Progenitor cell of endocrine pancreas (in vitro differentiated cells): ENCODE measurements around the gene LIMD2. TPM values are rescaled to one million over a fixed set of nuclear protein-coding genes. Genes with fewer than 3 reads are reported as not detected.

Experiments
- DNase-seq: peaks from one replicate; pipeline ENCODE4 v3.0.0; 2021; ENCODE audit warnings: low spot score; ENCODE audit not compliant: unreplicated experiment
- H3K27ac Mint-ChIP-seq: 2 replicates; pipeline ENCODE4 v1.8.0; 2021; ENCODE audit warnings: mild to moderate bottlenecking, moderate library complexity, mixed read lengths
- H3K27me3 Mint-ChIP-seq: 2 replicates; pipeline ENCODE4 v1.8.0; 2021; ENCODE audit warnings: mixed read lengths
- H3K36me3 Mint-ChIP-seq: 2 replicates; pipeline ENCODE4 v1.8.0; 2022; ENCODE audit warnings: mixed read lengths; ENCODE audit not compliant: insufficient read depth
- H3K4me1 Mint-ChIP-seq: 2 replicates; pipeline ENCODE4 v1.8.0; 2021; ENCODE audit warnings: low read depth, mixed read lengths
- H3K4me3 Mint-ChIP-seq: 2 replicates; pipeline ENCODE4 v1.8.0; 2021; ENCODE audit warnings: low read depth, mild to moderate bottlenecking, moderate library complexity, mixed read lengths
- H3K9me3 Mint-ChIP-seq: 2 replicates; pipeline ENCODE4 v1.8.0; 2021; ENCODE audit warnings: low read depth, mixed read lengths
- CTCF ChIP-seq: fragments of 200-600 bp; sonication (generic); IDR thresholded peaks from one replicate; pipeline ENCODE4 v1.5.0; 2021; ENCODE audit warnings: antibody characterized with exemption, mild to moderate bottlenecking; ENCODE audit not compliant: unreplicated experiment
- long read RNA-seq: library from polyadenylated mRNA; unstranded; transcript quantifications from one replicate; pipeline ENCODE4 v2.0.0, GENCODE V29; 2020
- total RNA-seq: library from RNA; stranded (reverse); gene quantifications from 2 replicates; pipeline ENCODE4 v1.2.1, GENCODE V29; 2021

Gene LIMD2
- 109 and 113 TPM in 2 replicates for total RNA-seq
- long read RNA-seq, partial matches to known transcripts, result 0 of 1 reads
- long read RNA-seq, other reads (novel, unspliced or antisense), result 0 of 1 reads

GRCh38 chr17:63699638-63700527 lies at the start of gene LIMD2:
Gene LIMD2, minus strand, starts transcription at chr17:63700125. Its CDS starts 827 bp downstream, at chr17:63699298.
- H3K4me3 Mint-ChIP-seq, result peak within 1 kb of the TSS; percentile 77
- DNase-seq, result peak; percentile 60
- peaks cover 4% of the 10 kb centered on the region for H3K36me3 Mint-ChIP-seq
- H3K27me3 Mint-ChIP-seq, result no peaks in the 10 kb centered on the region
- no peaks in the 10 kb centered on the region for H3K9me3 Mint-ChIP-seq
- peaks cover 11% of the 10 kb centered on the region for H3K4me1 Mint-ChIP-seq
- H3K27ac Mint-ChIP-seq, result peak within 1 kb of the TSS; percentile 64
- TF ChIP-seq CTCF, result no peak

GRCh38 chr17:63741408-63742173 lies 41.7 kb upstream of the LIMD2 start, which contains the start of gene STRADA:
Gene STRADA, minus strand, starts transcription at chr17:63741799. Its CDS starts 13,430 bp downstream, at chr17:63728369.
- peak; percentile 96 for DNase-seq
- TF ChIP-seq CTCF, result no peak

GRCh38 chr17:63741143-63741407 lies 41.1 kb upstream of the LIMD2 start:
- H3K36me3 Mint-ChIP-seq, result no peaks in the 10 kb centered on the region
- H3K27ac Mint-ChIP-seq, result peak overlapping the region; percentile 97
- H3K4me3 Mint-ChIP-seq, result peak overlapping the region; percentile 98
- peaks cover 10% of the 10 kb centered on the region for H3K4me1 Mint-ChIP-seq
- TF ChIP-seq CTCF, result no peak
- no peaks in the 10 kb centered on the region for H3K9me3 Mint-ChIP-seq
- no peaks in the 10 kb centered on the region for H3K27me3 Mint-ChIP-seq
- DNase-seq, result no peak

More at GRCh38 chr17:63741408-63742173, 41.7 kb upstream of the LIMD2 start, which contains the start of gene STRADA:
- Mint-ChIP-seq H3K4me3 (peak within 1 kb of the TSS; percentile 98), H3K27me3 (no peaks in the 10 kb centered on the region), H3K36me3 (peaks cover 1% of the 10 kb centered on the region), H3K27ac (peak within 1 kb of the TSS; percentile 97), H3K9me3 (no peaks in the 10 kb centered on the region), H3K4me1 (peaks cover 10% of the 10 kb centered on the region)

GRCh38 chr17:63740464-63741142 lies 40.7 kb upstream of the LIMD2 start:
- H3K4me1 Mint-ChIP-seq, result peaks cover 10% of the 10 kb centered on the region
- DNase-seq, result no peak
- no peak for TF ChIP-seq CTCF
- no peaks in the 10 kb centered on the region for H3K9me3 Mint-ChIP-seq
- H3K36me3 Mint-ChIP-seq, result no peaks in the 10 kb centered on the region
- peak overlapping the region; percentile 97 for H3K27ac Mint-ChIP-seq
- H3K4me3 Mint-ChIP-seq, result peak overlapping the region; percentile 98
- H3K27me3 Mint-ChIP-seq, result no peaks in the 10 kb centered on the region

GRCh38 chr17:63735691-63736090 lies 35.8 kb upstream of the LIMD2 start:
- Mint-ChIP-seq H3K36me3 (peaks cover 1% of the 10 kb centered on the region), H3K4me3 (no peak overlapping the region), H3K27ac (no peak overlapping the region), H3K4me1 (peaks cover 6% of the 10 kb centered on the region), H3K27me3 (no peaks in the 10 kb centered on the region), H3K9me3 (no peaks in the 10 kb centered on the region)
- TF ChIP-seq CTCF, result no peak
- no peak for DNase-seq
